GM10248 (cell line): ENCODE data around the gene TAGLN2.

Experiments
- CTCF ChIA-PET: fragments of 300-600 bp; sonication (Branson Sonifier 250); formaldehyde crosslinking; extraction: SDS; loops from one replicate; lab custom pipeline; 2021; ENCODE audit warnings: antibody characterized with exemption; lab: Yijun Ruan, JAX
- POLR2A ChIA-PET: fragments of 350-650 bp; sonication (Branson Sonifier 250); formaldehyde crosslinking; extraction: SDS; loops from one replicate; lab custom pipeline; 2020; ENCODE audit warnings: antibody characterized with exemption; lab: Yijun Ruan, JAX
- DNase-seq: peaks from one replicate; pipeline ENCODE4 v3.0.0; 2012; ENCODE audit errors: extremely low spot score
- TF ChIP-seq, protein P1 (sequence below): IDR thresholded peaks from 2 replicates; pipeline ENCODE4 v1.5.1; 2012; ENCODE audit warnings: mild to moderate bottlenecking, low read depth; ENCODE audit errors: extremely low read depth, missing control alignments, control extremely low read depth

TAGLN2 gene

DNA sequence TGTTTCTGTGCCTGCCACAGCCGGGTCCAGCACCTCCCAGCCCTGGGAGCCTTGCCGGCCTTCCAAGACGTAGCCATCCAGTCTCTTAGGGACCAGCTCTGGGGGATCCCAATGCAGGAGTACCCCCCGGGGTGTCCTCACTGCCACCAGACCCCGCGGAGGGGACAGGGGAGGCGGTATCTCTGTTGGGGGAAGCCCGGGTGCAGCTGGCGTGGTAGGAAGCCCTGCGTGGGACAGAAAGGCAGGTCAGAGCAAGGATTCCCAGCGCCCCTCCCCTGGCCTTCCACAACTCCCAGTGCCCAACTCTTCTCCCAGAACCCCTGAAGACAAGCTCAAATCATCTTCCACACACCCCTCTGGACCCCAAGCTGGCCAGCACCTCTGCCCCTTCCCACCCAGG is 4.9 kb upstream of the TAGLN2 start:
- TF ChIP-seq, protein P1, sequence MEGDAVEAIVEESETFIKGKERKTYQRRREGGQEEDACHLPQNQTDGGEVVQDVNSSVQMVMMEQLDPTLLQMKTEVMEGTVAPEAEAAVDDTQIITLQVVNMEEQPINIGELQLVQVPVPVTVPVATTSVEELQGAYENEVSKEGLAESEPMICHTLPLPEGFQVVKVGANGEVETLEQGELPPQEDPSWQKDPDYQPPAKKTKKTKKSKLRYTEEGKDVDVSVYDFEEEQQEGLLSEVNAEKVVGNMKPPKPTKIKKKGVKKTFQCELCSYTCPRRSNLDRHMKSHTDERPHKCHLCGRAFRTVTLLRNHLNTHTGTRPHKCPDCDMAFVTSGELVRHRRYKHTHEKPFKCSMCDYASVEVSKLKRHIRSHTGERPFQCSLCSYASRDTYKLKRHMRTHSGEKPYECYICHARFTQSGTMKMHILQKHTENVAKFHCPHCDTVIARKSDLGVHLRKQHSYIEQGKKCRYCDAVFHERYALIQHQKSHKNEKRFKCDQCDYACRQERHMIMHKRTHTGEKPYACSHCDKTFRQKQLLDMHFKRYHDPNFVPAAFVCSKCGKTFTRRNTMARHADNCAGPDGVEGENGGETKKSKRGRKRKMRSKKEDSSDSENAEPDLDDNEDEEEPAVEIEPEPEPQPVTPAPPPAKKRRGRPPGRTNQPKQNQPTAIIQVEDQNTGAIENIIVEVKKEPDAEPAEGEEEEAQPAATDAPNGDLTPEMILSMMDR, result no peak
- ChIA-PET CTCF (interaction anchor here (0.6 to 13.3 kb wide), 2 partner anchors 76 to 140 kb away, joined by 3 to 232 read pairs; no protein-coding TSS in a partner anchor), POLR2A (interaction anchor here (0.9 to 1.0 kb wide), 2 partner anchors 8 to 553 kb away, joined by 3 read pairs; no protein-coding TSS in a partner anchor)
- no peak for DNase-seq

GRCh38 chr1:159929155-159930051 is 4.1 kb upstream of the TAGLN2 start:
- ChIA-PET CTCF (interaction anchor here (0.6 to 13.3 kb wide), 2 partner anchors 76 to 139 kb away, joined by 3 to 232 read pairs; no protein-coding TSS in a partner anchor), POLR2A (interaction anchor here (0.9 to 1.0 kb wide), 2 partner anchors 9 to 554 kb away, joined by 3 read pairs; no protein-coding TSS in a partner anchor)
- no peak for DNase-seq
- TF ChIP-seq, protein P1, result no peak

- POLR2A ChIA-PET, result interaction anchor here (0.9 kb wide), 1 partner anchor 13 kb away, joined by 3 read pairs; no protein-coding TSS in a partner anchor
- DNase-seq, result no peak
- CTCF ChIA-PET, result interaction anchor here (2.4 to 13.3 kb wide), 3 partner anchors 8 to 78 kb away, joined by 15 to 232 read pairs (median 24); no protein-coding TSS in a partner anchor
- TF ChIP-seq, protein P1, result no peak
Measured at GRCh38 chr1:159928491-159929050, 3.3 kb upstream of the TAGLN2 start.

GRCh38 chr1:159927849-159928431 is 2.6 kb upstream of the TAGLN2 start:
- CTCF ChIA-PET, result interaction anchor here (0.8 to 3.4 kb wide), 3 partner anchors 9 to 78 kb away, joined by 3 to 24 read pairs (median 15); no protein-coding TSS in a partner anchor

DNA sequence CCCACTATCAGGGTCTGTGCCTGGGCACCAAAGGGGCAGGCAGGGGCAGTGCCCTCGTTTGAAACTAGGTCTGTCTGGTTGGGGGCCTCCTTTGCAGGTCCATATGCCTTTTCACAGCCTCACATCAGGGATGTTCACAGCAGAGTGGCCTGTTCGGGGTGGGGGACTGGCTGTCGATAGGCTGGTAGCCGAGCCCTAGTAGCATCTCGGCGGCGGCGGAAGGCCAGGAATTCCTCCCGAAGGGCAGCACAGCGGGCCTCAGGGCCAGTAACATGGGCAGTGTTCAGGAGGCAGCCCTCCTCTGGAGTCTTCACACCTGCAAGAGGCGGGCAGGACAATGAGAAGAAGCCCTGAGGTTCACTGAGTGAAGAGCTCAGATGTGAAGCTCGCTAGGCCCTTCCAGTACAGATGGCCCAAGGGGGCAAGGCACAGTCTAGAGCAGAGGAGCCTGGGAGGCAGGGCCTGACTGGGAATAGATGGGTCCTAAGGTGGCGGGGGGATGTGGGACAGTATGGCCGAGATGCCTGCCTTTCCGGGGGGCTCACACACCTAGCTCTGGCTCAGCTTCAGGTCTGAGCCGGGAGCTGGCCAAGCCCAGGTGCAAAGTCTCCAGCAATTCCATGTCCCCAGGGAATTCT is 2.0 kb upstream of the TAGLN2 start:
- POLR2A ChIA-PET, result interaction anchor here (0.9 kb wide), 1 partner anchor 11 kb away, joined by 3 read pairs; no protein-coding TSS in a partner anchor
- TF ChIP-seq, protein P1, result no peak
- CTCF ChIA-PET, result interaction anchor here (0.8 to 3.4 kb wide), 4 partner anchors 8 to 79 kb away, joined by 3 to 24 read pairs (median 10); no protein-coding TSS in a partner anchor
- no peak for DNase-seq

More at GRCh38 chr1:159927849-159928431, 2.6 kb upstream of the TAGLN2 start:
- no peak for DNase-seq
- TF ChIP-seq, protein P1, result no peak
- POLR2A ChIA-PET, result interaction anchor here (0.9 kb wide), 1 partner anchor 12 kb away, joined by 3 read pairs; no protein-coding TSS in a partner anchor
